ENCODE results near the gene MACROD2. TPM values are rescaled to one million over a fixed set of nuclear protein-coding genes. Genes with fewer than 3 reads are reported as not detected.

Gene MACROD2
- polyA plus RNA-seq, 1 donor (not counting 4 experiments of a cell fraction or from before 2014, with no cell fraction given) = 0.71 TPM

DNA sequence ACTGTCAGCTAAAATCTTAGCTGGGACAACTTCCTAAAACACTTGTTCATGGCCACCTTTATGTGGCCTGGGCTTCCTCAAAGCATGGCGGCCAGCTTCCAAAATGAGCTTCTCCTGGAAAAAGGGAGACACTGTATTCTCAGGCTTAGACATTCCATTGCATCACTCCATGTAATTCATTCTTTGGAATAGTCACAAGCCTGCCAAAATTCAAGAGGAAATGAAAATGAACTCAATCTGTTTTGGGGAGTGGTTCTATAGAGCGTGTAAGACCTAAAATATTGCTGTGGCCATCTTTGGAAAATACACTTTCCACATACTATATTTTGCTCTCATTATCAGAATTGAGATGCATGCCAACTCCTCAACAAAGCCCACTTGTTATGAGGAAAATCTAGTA lies 1890.9 kb downstream of the MACROD2 start:
- FAIRE-seq (no peak), DNase-seq (ENCODE audit: low read depth, low spot score) (no peak)
- Histone ChIP-seq H3K4me3 (ENCODE audit: control insufficient read depth in 2 of 3, extremely low read depth in 1 of 3, insufficient read depth in 2 of 3, low read depth in 1 of 3, low read length in 3 of 3) (no peak overlapping the region), H3K9ac (ENCODE audit: control insufficient read depth, extremely low read depth, insufficient read depth, low read length) (no peak overlapping the region), H3K36me3 (ENCODE audit: control insufficient read depth in 2 of 2, extremely low read depth in 1 of 2, insufficient read depth in 2 of 2, low read length in 2 of 2) (no peaks in the 10 kb centered on the region), H3K4me2 (ENCODE audit: control insufficient read depth, extremely low read depth, insufficient read depth, low read depth, low read length) (no peak overlapping the region), H3K27ac (ENCODE audit: control insufficient read depth, insufficient read depth, low read length) (no peak overlapping the region), H3K9me1 (ENCODE audit: control insufficient read depth, extremely low read depth, insufficient read depth, low read length) (no peaks in the 10 kb centered on the region), H2AFZ (ENCODE audit: control insufficient read depth, low read length) (no peak overlapping the region), H3K9me3 (ENCODE audit: control insufficient read depth, low read depth, low read length) (no peaks in the 10 kb centered on the region), H3K4me1 (ENCODE audit: control insufficient read depth, extremely low read depth, insufficient read depth, low read length) (no peaks in the 10 kb centered on the region), H3K79me2 (ENCODE audit: control insufficient read depth, insufficient read depth, low read length) (no peaks in the 10 kb centered on the region), H4K20me1 (ENCODE audit: control insufficient read depth, extremely low read depth, insufficient read depth, low read length) (no peaks in the 10 kb centered on the region), H3K27me3 (ENCODE audit: control insufficient read depth, extremely low read depth, insufficient read depth, low read length) (no peaks in the 10 kb centered on the region)
- TF ChIP-seq, protein P1, sequence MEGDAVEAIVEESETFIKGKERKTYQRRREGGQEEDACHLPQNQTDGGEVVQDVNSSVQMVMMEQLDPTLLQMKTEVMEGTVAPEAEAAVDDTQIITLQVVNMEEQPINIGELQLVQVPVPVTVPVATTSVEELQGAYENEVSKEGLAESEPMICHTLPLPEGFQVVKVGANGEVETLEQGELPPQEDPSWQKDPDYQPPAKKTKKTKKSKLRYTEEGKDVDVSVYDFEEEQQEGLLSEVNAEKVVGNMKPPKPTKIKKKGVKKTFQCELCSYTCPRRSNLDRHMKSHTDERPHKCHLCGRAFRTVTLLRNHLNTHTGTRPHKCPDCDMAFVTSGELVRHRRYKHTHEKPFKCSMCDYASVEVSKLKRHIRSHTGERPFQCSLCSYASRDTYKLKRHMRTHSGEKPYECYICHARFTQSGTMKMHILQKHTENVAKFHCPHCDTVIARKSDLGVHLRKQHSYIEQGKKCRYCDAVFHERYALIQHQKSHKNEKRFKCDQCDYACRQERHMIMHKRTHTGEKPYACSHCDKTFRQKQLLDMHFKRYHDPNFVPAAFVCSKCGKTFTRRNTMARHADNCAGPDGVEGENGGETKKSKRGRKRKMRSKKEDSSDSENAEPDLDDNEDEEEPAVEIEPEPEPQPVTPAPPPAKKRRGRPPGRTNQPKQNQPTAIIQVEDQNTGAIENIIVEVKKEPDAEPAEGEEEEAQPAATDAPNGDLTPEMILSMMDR (optimal IDR thresholded peaks at IDR 0.05 in 1 of 3, IDR thresholded peaks at IDR 0.05 in 1 of 3, conservative IDR thresholded peaks at IDR 0.05 in 1 of 3; ENCODE audit: extremely low read depth in 1 of 3, insufficient read depth in 2 of 3, low read length in 3 of 3) = no peak
- TF ChIP-seq EZH2 (IDR thresholded peaks at IDR 0.05; ENCODE audit: low read length) = no peak
- dilution Hi-C loops (cut with MboI; ENCODE audit: extremely low pct_ligation_motif_present, low sequenced_read_pairs) = no loop called here

DNA sequence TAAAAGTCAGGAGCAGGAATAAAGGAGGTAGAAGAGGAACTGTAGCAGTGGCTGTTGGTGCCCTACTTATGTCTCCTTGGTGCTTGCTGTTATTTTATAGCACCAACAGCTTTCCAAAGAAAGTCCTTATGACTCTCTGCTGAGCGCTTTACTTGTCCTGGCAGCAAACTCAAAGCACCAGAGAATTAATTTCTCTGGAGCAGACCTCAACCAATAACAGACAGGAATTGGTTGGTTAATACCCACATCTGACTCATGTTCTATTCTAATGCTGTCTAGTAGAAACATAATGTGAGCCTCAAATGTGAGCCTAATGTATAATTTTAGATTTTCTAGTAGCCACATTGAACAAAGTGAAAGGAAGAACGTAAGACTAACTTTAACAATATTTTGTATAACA lies 1892.1 kb downstream of the MACROD2 start:
- H3K36me3 ChIP-seq (ENCODE audit: control insufficient read depth in 2 of 2, extremely low read depth in 1 of 2, insufficient read depth in 2 of 2, low read length in 2 of 2) = no peaks in the 10 kb centered on the region
- H3K9ac ChIP-seq (ENCODE audit: control insufficient read depth, extremely low read depth, insufficient read depth, low read length) = no peak overlapping the region
- H2AFZ ChIP-seq (ENCODE audit: control insufficient read depth, low read length) = no peak overlapping the region
- no peak overlapping the region for H3K4me3 ChIP-seq (ENCODE audit: control insufficient read depth in 2 of 3, extremely low read depth in 1 of 3, insufficient read depth in 2 of 3, low read depth in 1 of 3, low read length in 3 of 3)
- DNase-seq (ENCODE audit: low read depth, low spot score) = no peak
- no peak overlapping the region for H3K4me2 ChIP-seq (ENCODE audit: control insufficient read depth, extremely low read depth, insufficient read depth, low read depth, low read length)
- no peaks in the 10 kb centered on the region for H4K20me1 ChIP-seq (ENCODE audit: control insufficient read depth, extremely low read depth, insufficient read depth, low read length)
- no peak for FAIRE-seq
- H3K4me1 ChIP-seq (ENCODE audit: control insufficient read depth, extremely low read depth, insufficient read depth, low read length) = no peaks in the 10 kb centered on the region
- no peaks in the 10 kb centered on the region for H3K9me1 ChIP-seq (ENCODE audit: control insufficient read depth, extremely low read depth, insufficient read depth, low read length)
- TF ChIP-seq, protein P1 (optimal IDR thresholded peaks at IDR 0.05 in 1 of 3, IDR thresholded peaks at IDR 0.05 in 1 of 3, conservative IDR thresholded peaks at IDR 0.05 in 1 of 3; ENCODE audit: extremely low read depth in 1 of 3, insufficient read depth in 2 of 3, low read length in 3 of 3) = no peak
- no peak for TF ChIP-seq EZH2 (IDR thresholded peaks at IDR 0.05; ENCODE audit: low read length)
- H3K9me3 ChIP-seq (ENCODE audit: control insufficient read depth, low read depth, low read length) = no peaks in the 10 kb centered on the region
- dilution Hi-C loops (cut with MboI; ENCODE audit: extremely low pct_ligation_motif_present, low sequenced_read_pairs) = no loop called here
- H3K27me3 ChIP-seq (ENCODE audit: control insufficient read depth, extremely low read depth, insufficient read depth, low read length) = no peaks in the 10 kb centered on the region
- H3K27ac ChIP-seq (ENCODE audit: control insufficient read depth, insufficient read depth, low read length) = no peak overlapping the region
- H3K79me2 ChIP-seq (ENCODE audit: control insufficient read depth, insufficient read depth, low read length) = no peaks in the 10 kb centered on the region
